HepG2 (cell line): ENCODE measurements around the gene IL5RA. TPM values are rescaled to one million over a fixed set of nuclear protein-coding genes. Genes with fewer than 3 reads are reported as not detected.

ENCODE experiments used
- CC2D1A ChIP-seq: sonication (generic); formaldehyde crosslinking; IDR thresholded peaks from 2 replicates; pipeline ENCODE4 v1.8.1; 2023; ENCODE audit warnings: mild to moderate bottlenecking, missing genetic modification reagents
- ETV6 ChIP-seq: sonication (generic); formaldehyde crosslinking; conservative IDR thresholded peaks from 2 replicates; pipeline ENCODE4 v1.4.0; 2020; ENCODE audit warnings: missing genetic modification reagents
- KLF9 ChIP-seq: IDR thresholded peaks from 2 replicates; pipeline ENCODE4 v1.6.1; 2016; ENCODE audit warnings: low read depth
- NCOR1 ChIP-seq: fragments of 200-600 bp; sonication (generic); IDR thresholded peaks from 2 replicates; pipeline ENCODE4 v1.7.0; 2017; ENCODE audit warnings: antibody characterized with exemption, low read length, borderline replicate concordance
- NFE2 ChIP-seq: sonication (generic); formaldehyde crosslinking; IDR thresholded peaks from 2 replicates; pipeline ENCODE4 v1.4.0; 2020; ENCODE audit warnings: missing genetic modification reagents
- PRMT3 ChIP-seq: sonication (generic); formaldehyde crosslinking; IDR thresholded peaks from 2 replicates; pipeline ENCODE4 v1.8.1; 2022; ENCODE audit warnings: low read depth, mild to moderate bottlenecking, moderate library complexity, missing genetic modification reagents, borderline replicate concordance
- RNF219 ChIP-seq: sonication (generic); formaldehyde crosslinking; IDR thresholded peaks from 2 replicates; pipeline ENCODE4 v1.5.0; 2020; ENCODE audit warnings: mild to moderate bottlenecking, missing genetic modification reagents
- SATB2 ChIP-seq: sonication (generic); formaldehyde crosslinking; IDR thresholded peaks from 2 replicates; pipeline ENCODE4 v1.5.0; 2020; ENCODE audit warnings: missing genetic modification reagents
- SRF ChIP-seq: IDR thresholded peaks from 2 replicates; pipeline ENCODE4 v1.6.1; 2011; ENCODE audit warnings: mild to moderate bottlenecking, low read depth, low read length, moderate library complexity
- THAP7 ChIP-seq: sonication (generic); formaldehyde crosslinking; IDR thresholded peaks from 2 replicates; pipeline ENCODE4 v1.8.1; 2023; ENCODE audit warnings: mild to moderate bottlenecking, missing genetic modification reagents
- TOE1 ChIP-seq: sonication (generic); formaldehyde crosslinking; IDR thresholded peaks from 2 replicates; pipeline ENCODE4 v1.4.0; 2020; ENCODE audit warnings: mild to moderate bottlenecking, missing genetic modification reagents
- WIZ ChIP-seq: sonication (generic); formaldehyde crosslinking; IDR thresholded peaks from 2 replicates; pipeline ENCODE4 v1.5.1; 2020; ENCODE audit warnings: mild to moderate bottlenecking, missing genetic modification reagents
- ZBED4 ChIP-seq: sonication (generic); formaldehyde crosslinking; IDR thresholded peaks from 2 replicates; pipeline ENCODE4 v1.4.0; 2020; ENCODE audit warnings: missing genetic modification reagents, borderline replicate concordance
- ZFAT ChIP-seq: sonication (generic); formaldehyde crosslinking; conservative IDR thresholded peaks from 2 replicates; pipeline ENCODE4 v1.8.1; 2023; ENCODE audit warnings: missing genetic modification reagents, inconsistent platforms
- ZFP36L1 ChIP-seq: sonication (generic); formaldehyde crosslinking; IDR thresholded peaks from 2 replicates; pipeline ENCODE4 v1.8.0; 2022; ENCODE audit warnings: mild to moderate bottlenecking, missing genetic modification reagents, moderate library complexity
- ZMYM3 ChIP-seq: sonication (generic); formaldehyde crosslinking; IDR thresholded peaks from 2 replicates; pipeline ENCODE4 v1.5.1; 2020; ENCODE audit warnings: mild to moderate bottlenecking, missing genetic modification reagents
- ZNF253 ChIP-seq: sonication (generic); formaldehyde crosslinking; IDR thresholded peaks from 2 replicates; pipeline ENCODE4 v1.8.0; 2022; ENCODE audit warnings: mild to moderate bottlenecking, missing genetic modification reagents, borderline replicate concordance
- ZNF335 ChIP-seq: sonication (generic); formaldehyde crosslinking; IDR thresholded peaks from 2 replicates; pipeline ENCODE4 v1.4.0; 2020; ENCODE audit warnings: missing genetic modification reagents
- ZNF33B ChIP-seq: sonication (generic); formaldehyde crosslinking; IDR thresholded peaks from 2 replicates; pipeline ENCODE4 v1.5.1; 2020; ENCODE audit warnings: mild to moderate bottlenecking, missing genetic modification reagents
- ZNF558 ChIP-seq: sonication (generic); formaldehyde crosslinking; IDR thresholded peaks from 2 replicates; pipeline ENCODE4 v1.9.0; 2022; ENCODE audit warnings: mild to moderate bottlenecking, missing genetic modification reagents, borderline replicate concordance
- ZNF563 ChIP-seq: sonication (generic); formaldehyde crosslinking; IDR thresholded peaks from 2 replicates; pipeline ENCODE4 v1.8.0; 2022; ENCODE audit warnings: mild to moderate bottlenecking, moderate library complexity, missing genetic modification reagents
- ZNF644 ChIP-seq: IDR thresholded peaks from 2 replicates; pipeline ENCODE4 v1.6.1; 2016; ENCODE audit warnings: low read depth
- ZNF83 ChIP-seq: sonication (generic); formaldehyde crosslinking; IDR thresholded peaks from 2 replicates; pipeline ENCODE4 v1.4.0; 2020; ENCODE audit warnings: missing genetic modification reagents, mild to moderate bottlenecking, borderline replicate concordance
- ZSCAN30 ChIP-seq: sonication (generic); formaldehyde crosslinking; IDR thresholded peaks from 2 replicates; pipeline ENCODE4 v1.5.0; 2020; ENCODE audit warnings: mild to moderate bottlenecking, missing genetic modification reagents
- polyA plus RNA-seq, 8 experiments: library from polyadenylated mRNA; depleted of rRNA in 3 of 8; stranded (reverse) in 7 of 8; unstranded in 1 of 8; fragments of >200 nt; fragmentation: Illumina TruSeq in 4 of 8; extraction: Trizol in 4 of 8; gene quantifications; 2 replicates each; pipeline versions ENCODE4 v1.2.1 to v1.2.3, GENCODE V29; 2011 to 2016; ENCODE audit warnings: low read depth in 4 of 8, missing spikeins in 1 of 8, mixed read lengths in 1 of 8; ENCODE audit not compliant: insufficient read depth in 1 of 8
- total RNA-seq, 5 experiments: library from RNA; depleted of rRNA; stranded (reverse); fragments of >200 nt; fragmentation: Illumina TruSeq; extraction: Trizol; gene quantifications; 2 replicates each; pipeline ENCODE4 v1.2.3, GENCODE V29; 2016; ENCODE audit warnings: low read depth in 1 of 5

IL5RA gene
- total and polyA plus RNA-seq, 2 of the 13 experiments (the other 11 are each of a cell fraction or from before 2014, with no cell fraction given): not detected

GRCh38 chr3:3126477-3127431 lies 16.6 kb upstream of the IL5RA start, which contains the start of gene TRNT1 (continued):
- TF ChIP-seq ZSCAN30 (CRISPR knock-in tag) (peak; percentile 74; the same call in 1 of the 2 replicates), SATB2 (no peak), ZNF253 (CRISPR knock-in tag) (peak; percentile 37; the same call in 1 of the 2 replicates), NCOR1 (no peak), ZFP36L1 (CRISPR knock-in tag) (no peak; the same call in none of the 2 replicates), ZNF558 (CRISPR knock-in tag) (peak; percentile 20; the same call in 1 of the 2 replicates), SRF (no peak), ZNF335 (no peak), ETV6 (CRISPR knock-in tag) (no peak), ZNF563 (CRISPR knock-in tag) (peak; percentile 93), ZBED4 (CRISPR knock-in tag) (peak; percentile 58; the same call in 1 of the 2 replicates), ZNF644 (CRISPR knock-in tag) (no peak), WIZ (no peak), ZNF33B (CRISPR knock-in tag) (peak; percentile 91), CC2D1A (CRISPR knock-in tag) (no peak), RNF219 (CRISPR knock-in tag) (no peak), KLF9 (CRISPR knock-in tag) (no peak), ZFAT (CRISPR knock-in tag) (peak; percentile 84; the same call in 1 of the 2 replicates), ZMYM3 (CRISPR knock-in tag) (no peak), PRMT3 (CRISPR knock-in tag) (no peak), NFE2 (CRISPR knock-in tag) (no peak), THAP7 (no peak), TOE1 (CRISPR knock-in tag) (no peak), ZNF83 (CRISPR knock-in tag) (no peak)
